ENCODE results near the gene ASIC2.

The ASIC2 gene

DNA sequence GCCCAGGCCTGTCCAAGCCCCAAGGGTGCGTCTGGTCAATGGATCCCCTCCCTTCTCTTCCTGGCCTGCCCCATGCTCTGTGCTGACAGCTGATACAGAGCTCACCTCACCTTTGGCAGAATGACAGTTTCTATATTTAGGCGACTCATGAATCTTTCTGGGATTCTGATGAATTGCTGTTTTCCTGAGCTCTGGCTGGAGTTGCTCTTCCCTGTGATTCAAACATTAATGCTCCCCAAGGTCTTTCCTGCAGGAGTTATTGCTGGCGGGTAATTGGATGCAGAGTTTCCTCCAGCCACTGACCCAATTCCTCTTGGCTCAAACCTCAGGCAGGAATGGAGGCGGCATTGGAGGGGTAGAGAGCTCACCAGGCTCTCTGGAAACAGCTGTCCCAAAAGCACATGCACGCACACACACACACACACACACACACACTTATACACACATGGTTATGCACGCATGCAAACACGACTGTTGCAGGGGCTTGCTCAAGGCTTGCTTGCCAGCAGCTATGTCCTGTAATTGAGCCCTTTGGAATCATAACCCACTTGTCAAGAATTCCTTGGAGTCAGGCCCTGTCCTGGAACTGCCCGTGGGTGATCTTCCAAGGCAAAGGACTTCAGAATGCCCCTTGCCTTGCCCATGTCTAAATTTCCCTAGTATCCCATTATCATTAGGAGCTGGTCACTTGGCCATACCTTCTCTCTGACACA lies 128.8 kb downstream of the ASIC2 start:
- no peak for DNase-seq
- TF ChIP-seq GATA1 (IDR thresholded peaks at IDR 0.05; ENCODE audit: low read depth, low read length) (no peak), POLR2A (IDR thresholded peaks at IDR 0.05; ENCODE audit: low read length) (no peak)

- no peak for TF ChIP-seq GATA1 (IDR thresholded peaks at IDR 0.05; ENCODE audit: low read depth, low read length)
- no peak for TF ChIP-seq POLR2A (IDR thresholded peaks at IDR 0.05; ENCODE audit: low read length)
- no peak for DNase-seq
These were observed 129.4 kb downstream of the ASIC2 start for GRCh38 chr17:33163533-33164168.

GRCh38 chr17:33154869-33155455 lies 138.1 kb downstream of the ASIC2 start:
- DNase-seq: no peak
- TF ChIP-seq POLR2A (IDR thresholded peaks at IDR 0.05; ENCODE audit: low read length): no peak
- TF ChIP-seq GATA1 (IDR thresholded peaks at IDR 0.05; ENCODE audit: low read depth, low read length): no peak

DNA sequence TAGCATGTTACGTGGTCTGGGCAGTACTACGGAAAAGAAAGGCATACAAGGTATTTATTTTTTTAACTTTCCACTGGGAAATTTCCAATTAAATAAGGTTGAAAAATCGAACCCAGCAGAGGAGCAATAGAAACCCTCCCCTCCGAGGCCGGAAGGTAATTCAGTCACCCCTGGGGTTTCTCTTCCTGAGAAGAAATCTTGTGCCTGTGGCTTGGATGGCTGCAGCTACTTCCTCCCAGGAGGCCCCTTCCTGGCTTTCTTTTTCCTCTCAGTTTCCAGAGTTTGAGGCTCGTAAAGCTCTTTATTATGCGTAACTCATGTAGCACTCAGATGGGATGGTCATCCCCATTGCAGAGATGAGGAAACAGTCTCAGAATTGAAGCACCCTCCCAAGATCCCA lies 140.3 kb downstream of the ASIC2 start:
- DNase-seq: no peak
- TF ChIP-seq GATA1 (IDR thresholded peaks at IDR 0.05; ENCODE audit: low read depth, low read length) (no peak), POLR2A (IDR thresholded peaks at IDR 0.05; ENCODE audit: low read length) (no peak)

DNA sequence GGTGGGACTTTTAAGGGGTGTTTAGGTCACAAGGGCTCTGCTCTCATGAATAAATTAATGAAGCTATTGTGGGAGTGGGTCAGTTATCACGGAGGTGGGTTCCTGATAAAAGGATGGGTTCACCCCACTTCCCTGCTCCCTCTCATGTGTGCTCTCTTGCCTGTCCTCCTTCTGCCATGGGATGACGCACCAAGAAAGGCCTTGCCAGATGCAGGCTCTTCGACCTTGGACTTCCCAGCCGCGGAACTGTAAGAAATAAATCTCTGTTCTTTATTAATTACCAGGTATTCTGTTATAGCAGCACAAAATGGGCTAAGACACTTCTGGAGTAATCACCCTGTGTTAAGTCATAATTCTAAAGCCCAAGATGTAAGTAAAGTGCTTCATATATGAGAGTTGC lies 141.5 kb downstream of the ASIC2 start:
- DNase-seq: no peak
- TF ChIP-seq GATA1 (IDR thresholded peaks at IDR 0.05; ENCODE audit: low read depth, low read length): no peak
- TF ChIP-seq POLR2A (IDR thresholded peaks at IDR 0.05; ENCODE audit: low read length): no peak

- no peak for DNase-seq
- TF ChIP-seq POLR2A (IDR thresholded peaks at IDR 0.05; ENCODE audit: low read length) (no peak), GATA1 (IDR thresholded peaks at IDR 0.05; ENCODE audit: low read depth, low read length) (no peak)
These were observed 147.2 kb downstream of the ASIC2 start for GRCh38 chr17:33145941-33146340.

DNA sequence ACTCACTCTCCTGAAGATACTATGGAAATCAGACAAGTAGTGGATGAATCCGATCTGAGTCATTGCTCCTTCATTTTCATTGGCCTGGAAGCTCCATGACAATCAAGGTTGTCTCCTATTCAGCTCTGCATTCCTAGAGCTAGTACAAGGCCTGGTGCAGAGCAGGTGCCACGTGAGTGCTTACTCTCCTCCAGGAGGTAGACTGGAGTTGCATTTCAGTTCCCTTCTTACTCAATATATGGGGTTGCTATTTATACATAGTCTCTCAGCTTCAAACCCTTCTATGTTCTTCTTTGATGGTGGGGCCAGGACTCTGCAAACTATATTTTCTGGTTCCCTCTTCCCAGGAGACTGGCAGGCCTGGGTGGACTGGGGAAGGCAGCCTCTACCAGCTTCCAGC lies 148.3 kb downstream of the ASIC2 start:
- no peak for TF ChIP-seq GATA1 (IDR thresholded peaks at IDR 0.05; ENCODE audit: low read depth, low read length)
- TF ChIP-seq POLR2A (IDR thresholded peaks at IDR 0.05; ENCODE audit: low read length): no peak
- no peak for DNase-seq

GRCh38 chr17:33142705-33143299 lies 150.3 kb downstream of the ASIC2 start:
- DNase-seq: peak; percentile 18 to 41
- no peak for TF ChIP-seq GATA1 (IDR thresholded peaks at IDR 0.05; ENCODE audit: low read depth, low read length)
- no peak for TF ChIP-seq POLR2A (IDR thresholded peaks at IDR 0.05; ENCODE audit: low read length)

- TF ChIP-seq GATA1 (IDR thresholded peaks at IDR 0.05; ENCODE audit: low read depth, low read length): no peak
- no peak for DNase-seq
These were observed 152.5 kb downstream of the ASIC2 start for GRCh38 chr17:33140413-33141099.

GRCh38 chr17:33138627-33139026 lies 154.5 kb downstream of the ASIC2 start:
- no peak for TF ChIP-seq GATA1 (IDR thresholded peaks at IDR 0.05; ENCODE audit: low read depth, low read length)
- no peak for TF ChIP-seq POLR2A (IDR thresholded peaks at IDR 0.05; ENCODE audit: low read length)
- DNase-seq: no peak

DNA sequence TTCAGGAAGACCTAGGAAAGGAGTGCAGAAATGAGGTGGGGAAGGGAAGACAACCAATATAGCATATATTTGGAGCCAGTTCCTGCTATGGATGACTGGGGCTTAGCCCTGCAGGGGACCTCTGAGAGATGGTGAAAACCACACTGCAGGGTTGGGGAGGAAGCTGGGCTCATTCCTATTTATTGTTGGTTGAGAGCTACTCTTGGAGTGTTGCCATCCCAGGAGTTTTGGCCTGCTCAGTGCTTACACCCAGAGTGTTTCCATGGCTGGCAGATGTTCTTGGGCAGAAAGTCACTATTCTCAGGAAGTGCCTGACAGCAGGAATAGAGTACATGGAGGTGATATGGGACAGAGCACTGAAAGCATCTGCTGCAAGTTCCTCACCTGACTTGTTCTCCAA lies 155.7 kb downstream of the ASIC2 start:
- TF ChIP-seq POLR2A (IDR thresholded peaks at IDR 0.05; ENCODE audit: low read length): no peak
- TF ChIP-seq GATA1 (IDR thresholded peaks at IDR 0.05; ENCODE audit: low read depth, low read length): no peak

DNA sequence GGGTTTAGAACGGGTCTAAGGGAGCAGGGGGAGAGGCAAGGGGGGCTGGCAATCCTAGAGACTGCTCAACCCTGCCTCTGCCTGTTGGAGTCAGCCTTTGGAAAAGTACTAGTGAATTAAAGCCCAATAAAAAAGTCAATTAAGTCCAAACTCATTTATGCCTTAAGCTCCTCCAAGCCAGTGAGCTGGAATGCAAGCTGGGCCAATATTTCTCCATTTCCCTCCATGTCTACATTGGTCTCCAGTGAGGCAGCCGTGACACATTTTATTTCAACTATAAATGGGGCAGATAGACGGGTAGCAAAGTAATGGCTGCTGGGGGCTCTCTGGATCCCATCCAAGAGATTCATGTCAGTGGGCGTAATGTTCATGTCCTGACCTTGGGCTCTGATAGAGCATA lies 157.4 kb downstream of the ASIC2 start:
- no peak for DNase-seq
- TF ChIP-seq POLR2A (IDR thresholded peaks at IDR 0.05; ENCODE audit: low read length) (no peak), GATA1 (IDR thresholded peaks at IDR 0.05; ENCODE audit: low read depth, low read length) (no peak)

More for the DNA sequence above, 155.7 kb downstream of the ASIC2 start:
- DNase-seq: no peak

DNA sequence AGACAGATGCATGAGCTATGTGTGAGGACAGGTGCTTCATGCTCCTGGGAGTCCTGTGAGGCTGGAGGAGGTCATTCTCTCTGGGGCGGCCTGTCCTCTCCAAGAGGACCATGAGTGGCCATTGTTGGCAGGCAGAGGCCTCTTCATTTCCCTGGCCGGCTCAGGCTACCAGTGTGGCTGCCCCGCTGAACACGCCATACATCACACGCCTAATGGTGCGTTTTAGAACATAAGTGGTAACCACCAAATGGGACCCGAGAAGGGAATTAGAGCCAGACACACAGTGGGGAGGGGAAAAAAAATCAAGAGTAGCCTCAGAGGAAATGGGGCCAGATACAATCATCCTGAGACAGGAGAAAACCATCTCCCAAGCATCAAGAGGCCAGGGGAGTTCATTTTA lies 161.5 kb downstream of the ASIC2 start:
- no peak for DNase-seq
- no peak for TF ChIP-seq GATA1 (IDR thresholded peaks at IDR 0.05; ENCODE audit: low read depth, low read length)
- no peak for TF ChIP-seq POLR2A (IDR thresholded peaks at IDR 0.05; ENCODE audit: low read length)

DNA sequence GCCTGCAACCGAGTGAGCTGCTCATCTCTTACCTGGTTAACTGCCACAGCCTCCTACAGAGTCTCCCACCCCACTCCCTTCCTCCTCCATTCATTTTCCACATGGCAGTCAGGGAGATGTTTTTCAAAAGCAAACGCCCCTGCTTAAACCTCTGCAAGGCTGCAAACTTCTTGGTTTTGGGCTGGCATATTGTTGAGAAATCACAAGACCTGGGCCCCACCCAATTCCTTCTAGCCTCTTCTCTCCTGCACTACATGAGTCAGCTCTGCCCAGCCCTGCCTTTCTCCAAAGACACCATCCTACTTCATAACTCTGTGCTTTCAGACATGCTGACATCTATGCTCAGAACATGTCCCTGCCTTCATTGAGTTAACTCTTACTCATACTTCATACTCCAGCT lies 165.4 kb downstream of the ASIC2 start:
- no peak for TF ChIP-seq GATA1 (IDR thresholded peaks at IDR 0.05; ENCODE audit: low read depth, low read length)
- no peak for TF ChIP-seq POLR2A (IDR thresholded peaks at IDR 0.05; ENCODE audit: low read length)
- no peak for DNase-seq

Measured in erythroblast (primary cell).